GM23338 (cell line): Measurements from ENCODE around the gene TXNRD1. TPM values are rescaled to one million over a fixed set of nuclear protein-coding genes. Genes with fewer than 3 reads are reported as not detected.

Experiments
- ATAC-seq: fragments of 200-7000 bp; cut with Tn5 transposase; 3 replicates; pipeline ENCODE4 v1.9.1; 2020
- DNase-seq: peaks from one replicate; pipeline ENCODE4 v3.0.0-alpha.2; 2015; ENCODE audit warnings: low spot score
- H2AFZ ChIP-seq: fragments of 200-600 bp; sonication (generic); 2 replicates; pipeline ENCODE4 v1.8.0; 2016; ENCODE audit warnings: antibody characterized with exemption, mild to moderate bottlenecking, moderate library complexity
- H3F3A ChIP-seq: fragments of 200-600 bp; sonication (generic); replicated peaks from 2 replicates; pipeline ENCODE4 v1.8.0; 2017; ENCODE audit warnings: antibody characterized with exemption, mixed run types, low read depth
- H3K27ac ChIP-seq: fragments of 200-600 bp; sonication (generic); 2 replicates; pipeline ENCODE4 v1.6.1; 2016; ENCODE audit warnings: low read depth
- H3K27me3 ChIP-seq: fragments of 200-600 bp; sonication (generic); 2 replicates; pipeline ENCODE4 v1.8.0; 2016; ENCODE audit warnings: mild to moderate bottlenecking, mixed run types, moderate library complexity; ENCODE audit not compliant: insufficient read depth
- H3K36me3 ChIP-seq: fragments of 200-600 bp; sonication (generic); 2 replicates; pipeline ENCODE4 v1.8.0; 2016; ENCODE audit warnings: mild to moderate bottlenecking; ENCODE audit not compliant: insufficient read depth
- H3K4me1 ChIP-seq: fragments of 200-600 bp; sonication (generic); 2 replicates; pipeline ENCODE4 v1.8.0; 2016; ENCODE audit warnings: mild to moderate bottlenecking, moderate library complexity; ENCODE audit not compliant: insufficient read depth
- H3K4me2 ChIP-seq: fragments of 200-600 bp; sonication (generic); 2 replicates; pipeline ENCODE4 v1.7.1; 2017; ENCODE audit warnings: mixed run types
- H3K4me3 ChIP-seq: fragments of 200-600 bp; sonication (generic); 2 replicates; pipeline ENCODE4 v1.6.1; 2016; ENCODE audit warnings: mixed run types
- H3K79me2 ChIP-seq: fragments of 200-600 bp; sonication (generic); replicated peaks from 2 replicates; pipeline ENCODE4 v1.8.0; 2017; ENCODE audit warnings: mild to moderate bottlenecking; ENCODE audit not compliant: insufficient read depth
- H3K9me2 ChIP-seq: fragments of 200-600 bp; sonication (generic); 2 replicates; pipeline ENCODE4 v1.8.0; 2017; ENCODE audit not compliant: insufficient read depth
- H4K20me1 ChIP-seq: fragments of 200-600 bp; sonication (generic); replicated peaks from 2 replicates; pipeline ENCODE4 v1.8.0; 2017; ENCODE audit warnings: mild to moderate bottlenecking; ENCODE audit not compliant: insufficient read depth
- H3K27ac Mint-ChIP-seq: 2 replicates; pipeline ENCODE4 v1.8.0; 2020; ENCODE audit warnings: inconsistent platforms, mild to moderate bottlenecking, moderate library complexity, mixed read lengths
- H3K27me3 Mint-ChIP-seq: 3 replicates; pipeline ENCODE4 v1.8.0; 2022; ENCODE audit warnings: low read depth, mild to moderate bottlenecking, moderate library complexity, mixed read lengths, inconsistent platforms; ENCODE audit not compliant: insufficient read depth, poor library complexity
- H3K36me3 Mint-ChIP-seq: 3 replicates; pipeline ENCODE4 v1.8.0; 2021; ENCODE audit warnings: low read depth, mild to moderate bottlenecking, inconsistent platforms, moderate library complexity, mixed read lengths
- H3K4me1 Mint-ChIP-seq: 3 replicates; pipeline ENCODE4 v1.8.0; 2020; ENCODE audit warnings: mild to moderate bottlenecking, inconsistent platforms, mixed read lengths
- H3K4me3 Mint-ChIP-seq: 3 replicates; pipeline ENCODE4 v1.8.0; 2021; ENCODE audit warnings: moderate library complexity, mild to moderate bottlenecking, inconsistent platforms, mixed read lengths
- H3K9me3 Mint-ChIP-seq: 3 replicates; pipeline ENCODE4 v1.8.0; 2020; ENCODE audit warnings: moderate library complexity, mild to moderate bottlenecking, inconsistent platforms, mixed read lengths
- CREB1 ChIP-seq: fragments of 250-450 bp; sonication (Bioruptor Pico); IDR thresholded peaks from 2 replicates; pipeline ENCODE4 v1.5.0; 2020; ENCODE audit warnings: low read depth, mild to moderate bottlenecking, moderate library complexity
- CTCF ChIP-seq, 2 experiments: fragments of 200-600 bp in 1 of 2; sonication (generic) in 1 of 2; conservative IDR thresholded peaks; 2 replicates each; pipeline versions ENCODE4 v1.5.1 to v1.6.1; 2016 to 2017; ENCODE audit warnings: antibody characterized with exemption in 2 of 2, low read depth in 2 of 2, mild to moderate bottlenecking in 2 of 2, moderate library complexity in 1 of 2
- ETS1 ChIP-seq: IDR thresholded peaks from 2 replicates; pipeline ENCODE4 v1.6.1; 2016; ENCODE audit warnings: antibody characterized with exemption
- EZH2 ChIP-seq: fragments of 200-600 bp; sonication (generic); IDR thresholded peaks from one replicate; pipeline ENCODE4 v1.8.0; 2017; ENCODE audit warnings: antibody characterized with exemption, mild to moderate bottlenecking, low read depth; ENCODE audit not compliant: unreplicated experiment
- EZH2phosphoT487 ChIP-seq: fragments of 200-600 bp; sonication (generic); IDR thresholded peaks from one replicate; pipeline ENCODE4 v1.8.1; 2018; ENCODE audit warnings: antibody characterized with exemption; ENCODE audit not compliant: unreplicated experiment
- NANOG ChIP-seq: IDR thresholded peaks from 2 replicates; pipeline ENCODE4 v1.6.1; 2016; ENCODE audit warnings: antibody characterized with exemption, borderline replicate concordance
- POLR2AphosphoS5 ChIP-seq: IDR thresholded peaks from 2 replicates; pipeline ENCODE4 v1.6.1; 2016; ENCODE audit warnings: antibody characterized with exemption, low read depth
- STAT1 ChIP-seq: IDR thresholded peaks from one replicate; pipeline ENCODE4 v1.6.1; 2016; ENCODE audit warnings: antibody characterized with exemption; ENCODE audit not compliant: unreplicated experiment
- ZNF331 ChIP-seq: fragments of 250-450 bp; sonication (Bioruptor Pico); IDR thresholded peaks from 2 replicates; pipeline ENCODE4 v1.5.0; 2020; ENCODE audit warnings: low read depth, mild to moderate bottlenecking, moderate library complexity
- ZNF462 ChIP-seq: fragments of 250-450 bp; sonication (Bioruptor Pico); IDR thresholded peaks from 2 replicates; pipeline ENCODE4 v1.5.0; 2020; ENCODE audit warnings: mild to moderate bottlenecking, moderate library complexity
- polyA plus RNA-seq: library from polyadenylated mRNA; unstranded; fragments of >200 nt; fragmentation: Nextera tagmentation; extraction: Ambion mirVana; gene quantifications from 2 replicates; pipeline ENCODE4 v1.2.1, GENCODE V29; 2016
- total RNA-seq: library from RNA; depleted of rRNA; stranded (reverse); fragments of >200 nt; shearing (Covaris generic); gene quantifications from 2 replicates; pipeline ENCODE4 v1.2.3, GENCODE V29; 2014

Gene TXNRD1
- total and polyA plus RNA-seq, 2 experiments from 2014 or later: 115 to 127 TPM

GRCh38 chr12:104312654-104313053 lies 97.1 kb downstream of the TXNRD1 start (continued):
- TF ChIP-seq ZNF462 (CRISPR knock-in tag) (no peak), POLR2AphosphoS5 (no peak), STAT1 (no peak), NANOG (no peak), EZH2phosphoT487 (no peak), CREB1 (CRISPR knock-in tag) (no peak)

- Histone ChIP-seq H3K4me3 (no peak overlapping the region), H3K4me2 (no peak overlapping the region), H3F3A (no peaks in the 10 kb centered on the region), H3K4me1 (no peaks in the 10 kb centered on the region), H2AFZ (no peak overlapping the region), H3K36me3 (peaks cover 52% of the 10 kb centered on the region), H3K27me3 (no peaks in the 10 kb centered on the region), H3K27ac (no peak overlapping the region), H3K79me2 (peaks cover 34% of the 10 kb centered on the region), H3K9me2 (no peaks in the 10 kb centered on the region), H4K20me1 (peaks cover 10% of the 10 kb centered on the region)
- Mint-ChIP-seq H3K36me3 (peaks cover 73% of the 10 kb centered on the region), H3K4me1 (peaks cover 4% of the 10 kb centered on the region), H3K9me3 (no peaks in the 10 kb centered on the region), H3K27ac (no peak overlapping the region), H3K4me3 (no peak overlapping the region), H3K27me3 (no peaks in the 10 kb centered on the region)
- DNase-seq (no peak), ATAC-seq (no peak)
- TF ChIP-seq ZNF331: no peak
- no peak for TF ChIP-seq STAT1
- TF ChIP-seq CREB1 (CRISPR knock-in tag): no peak
- TF ChIP-seq EZH2: no peak
- no peak for TF ChIP-seq ETS1
- TF ChIP-seq CTCF (conservative IDR thresholded peaks at IDR 0.05; ENCODE audit: low read depth in 2 of 2): no peak
Measured at GRCh38 chr12:104313568-104314241, 98.1 kb downstream of the TXNRD1 start.
